ENCODE measurements around the gene MMP25. TPM values are rescaled to one million over a fixed set of nuclear protein-coding genes. Genes with fewer than 3 reads are reported as not detected.

MMP25 gene
- total and polyA plus RNA-seq, 9 of the 15 experiments (the other 6 are each of a cell fraction or from before 2014, with no cell fraction given) = 0.03 to 0.04 TPM; not detected in 7

GRCh38 chr16:3059041-3059722 lies 12.8 kb downstream of the MMP25 start (continued):
- TF ChIP-seq TEAD4 (IDR thresholded peaks at IDR 0.05; ENCODE audit: low read length) (no peak), TEAD4 (CRISPR knock-in tag; IDR thresholded peaks at IDR 0.05; ENCODE audit: borderline replicate concordance) (no peak), PCBP1 (IDR thresholded peaks at IDR 0.05; ENCODE audit: low read depth, low read length, poor library complexity, severe bottlenecking) (peak; percentile 67), ZNF408 (CRISPR knock-in tag; IDR thresholded peaks at IDR 0.05; ENCODE audit: low read depth) (no peak), TSHZ1 (CRISPR knock-in tag; IDR thresholded peaks at IDR 0.05) (no peak), ELK1 (CRISPR knock-in tag; IDR thresholded peaks at IDR 0.05) (no peak), FOXK1 (CRISPR knock-in tag; IDR thresholded peaks at IDR 0.05; ENCODE audit: borderline replicate concordance) (no peak), ZNF280A (IDR thresholded peaks at IDR 0.05; ENCODE audit: low read depth, partially characterized antibody) (no peak), ZNF354B (CRISPR knock-in tag; IDR thresholded peaks at IDR 0.05) (no peak), ZNF507 (tag; conservative IDR thresholded peaks at IDR 0.05) (no peak), COPS2 (conservative IDR thresholded peaks at IDR 0.05) (no peak), ZNF277 (CRISPR knock-in tag; IDR thresholded peaks at IDR 0.05; ENCODE audit: borderline replicate concordance) (no peak), SRSF3 (IDR thresholded peaks at IDR 0.05; ENCODE audit: insufficient read depth, low read length) (no peak), RFX1 (IDR thresholded peaks at IDR 0.05) (no peak), ZNF165 (CRISPR knock-in tag; IDR thresholded peaks at IDR 0.05; ENCODE audit: borderline replicate concordance) (no peak), OTX1 (CRISPR knock-in tag; IDR thresholded peaks at IDR 0.05) (no peak), SMAD1 (IDR thresholded peaks at IDR 0.05; ENCODE audit: low read depth, low read length, partially characterized antibody) (no peak), PRMT5 (CRISPR knock-in tag; IDR thresholded peaks at IDR 0.05) (no peak), CBX2 (IDR thresholded peaks at IDR 0.05; ENCODE audit: insufficient read depth, low read length, poor library complexity, severe bottlenecking) (no peak)

All from K562 (cell line).